Central memory CD4-positive, alpha-beta T cell (primary cell): ENCODE measurements around the gene GRK5.
"Not testable (repeated sequence)": the region's sequence is repeated elsewhere in the genome, so short reads cannot be mapped to it uniquely, and the experiment has no call there.

Experiments
- DNase-seq: peaks from one replicate; pipeline ENCODE4 v3.0.0; 2022

GRK5 gene

GRCh38 chr10:119222966-119223386 is 15.6 kb downstream of the GRK5 start:
- DNase-seq: no peak

- DNase-seq: no peak
These were observed 17.8 kb downstream of the GRK5 start for GRCh38 chr10:119225083-119225658.

GRCh38 chr10:119227825-119228224 is 20.5 kb downstream of the GRK5 start:
- no peak for DNase-seq

GRCh38 chr10:119231654-119232053 is 24.3 kb downstream of the GRK5 start:
- no peak for DNase-seq

- not testable (repeated sequence) for DNase-seq
These were observed 25.1 kb downstream of the GRK5 start for GRCh38 chr10:119232439-119232838.

- DNase-seq: no peak
These were observed 25.9 kb downstream of the GRK5 start for GRCh38 chr10:119233123-119233820.

- no peak for DNase-seq
These were observed 26.4 kb downstream of the GRK5 start for GRCh38 chr10:119233821-119234220.

- DNase-seq: no peak
These were observed 28.0 kb downstream of the GRK5 start for GRCh38 chr10:119235356-119235755.

- no peak for DNase-seq
These were observed 30.5 kb downstream of the GRK5 start for GRCh38 chr10:119237722-119238436.

- no peak for DNase-seq
These were observed 31.2 kb downstream of the GRK5 start for GRCh38 chr10:119238577-119238976.

- not testable (repeated sequence) for DNase-seq
These were observed 31.6 kb downstream of the GRK5 start for GRCh38 chr10:119239015-119239414.

- DNase-seq: not testable (repeated sequence)
These were observed 32.3 kb downstream of the GRK5 start for GRCh38 chr10:119239630-119240029.

GRCh38 chr10:119241066-119241465 is 33.7 kb downstream of the GRK5 start:
- no peak for DNase-seq

- no peak for DNase-seq
These were observed 34.8 kb downstream of the GRK5 start for GRCh38 chr10:119242186-119242585.

- DNase-seq: no peak
These were observed 36.1 kb downstream of the GRK5 start for GRCh38 chr10:119243488-119243887.

- DNase-seq: no peak
These were observed 36.6 kb downstream of the GRK5 start for GRCh38 chr10:119243967-119244366.

GRCh38 chr10:119245272-119245671 is 37.9 kb downstream of the GRK5 start:
- no peak for DNase-seq

GRCh38 chr10:119246862-119247549 is 39.6 kb downstream of the GRK5 start:
- no peak for DNase-seq

GRCh38 chr10:119247550-119247894 is 40.2 kb downstream of the GRK5 start:
- no peak for DNase-seq

- no peak for DNase-seq
These were observed 40.8 kb downstream of the GRK5 start for GRCh38 chr10:119248184-119248583.

GRCh38 chr10:119248681-119249080 is 41.3 kb downstream of the GRK5 start:
- DNase-seq: no peak

- no peak for DNase-seq
These were observed 43.4 kb downstream of the GRK5 start for GRCh38 chr10:119250641-119251314.

- no peak for DNase-seq
These were observed 43.9 kb downstream of the GRK5 start for GRCh38 chr10:119251315-119251708.
